Vagina (tissue), 2 donors: ENCODE measurements around the gene PCDH8. TPM values are rescaled to one million over a fixed set of nuclear protein-coding genes. Genes with fewer than 3 reads are reported as not detected.
"Not testable (repeated sequence)": the region's sequence is repeated elsewhere in the genome, so short reads cannot be mapped to it uniquely, and the experiment has no call there.

Experiments used
- DNase-seq, 2 donors: peaks; one replicate each; pipeline ENCODE4 v3.0.0-alpha.2; 2017; ENCODE audit errors: extremely low spot score in 2 of 2
- H3K27ac ChIP-seq: fragments of 200-600 bp; sonication (generic); one replicate; pipeline ENCODE4 v1.5.1; 2019
- H3K27me3 ChIP-seq: fragments of 200-600 bp; sonication (generic); one replicate; pipeline ENCODE4 v1.5.1; 2019
- H3K36me3 ChIP-seq, 2 donors: fragments of 200-600 bp; sonication (generic); one replicate each; pipeline ENCODE4 v1.5.1; 2017 to 2019
- H3K4me1 ChIP-seq: fragments of 200-600 bp; sonication (generic); one replicate; pipeline ENCODE4 v1.5.1; 2019
- H3K4me3 ChIP-seq, 2 donors: fragments of 200-600 bp; sonication (generic); 1 replicate in 1 of 2; 2 replicates in 1 of 2; pipeline ENCODE4 v1.5.1; 2016 to 2019
- H3K9me3 ChIP-seq: fragments of 200-600 bp; sonication (generic); one replicate; pipeline ENCODE4 v1.5.1; 2019
- CTCF ChIP-seq, 3 experiments: fragments of 450-650 bp in 2 of 3; fragments of 200-600 bp in 1 of 3; sonication (generic) in 1 of 3; IDR thresholded peaks; one replicate each; pipeline ENCODE4 v1.5.1; 2017 to 2019; ENCODE audit warnings: antibody characterized with exemption in 3 of 3, mild to moderate bottlenecking in 2 of 3, moderate library complexity in 2 of 3
- POLR2A ChIP-seq, 2 donors: fragments of 450-650 bp; IDR thresholded peaks; one replicate each; pipeline ENCODE4 v1.6.1; 2017; ENCODE audit warnings: antibody characterized with exemption in 2 of 2, mild to moderate bottlenecking in 2 of 2, moderate library complexity in 2 of 2
- POLR2AphosphoS5 ChIP-seq, 2 donors: sonication (generic); formaldehyde crosslinking; IDR thresholded peaks; one replicate each; pipeline ENCODE4 v1.9.0; 2017; ENCODE audit warnings: antibody characterized with exemption in 2 of 2, mild to moderate bottlenecking in 2 of 2, low read depth in 1 of 2; ENCODE audit not compliant: insufficient read depth in 1 of 2
- intact Hi-C: fragments of 100-400 bp; cut with DNase I; formaldehyde crosslinking; loops from one replicate; pipeline ENCODE4 v1.15.1; 2023
- total RNA-seq: library from RNA; depleted of rRNA; stranded (reverse); fragments of >200 nt; gene quantifications from one replicate; pipeline ENCODE4 v1.2.3, GENCODE V29; 2016

Gene PCDH8
- total RNA-seq, 1 donor from 2014 or later, result 0.98 TPM

GRCh38 chr13:52827839-52828238, 20.6 kb downstream of the PCDH8 start:
- no peak overlapping the region for H3K27ac ChIP-seq
- DNase-seq, result no peak
- intact Hi-C loops, result no loop called here
- no peaks in the 10 kb centered on the region for H3K9me3 ChIP-seq
- no peak overlapping the region for H3K4me3 ChIP-seq
- no peak for TF ChIP-seq POLR2AphosphoS5 (IDR thresholded peaks at IDR 0.05; ENCODE audit: insufficient read depth in 1 of 2, low read depth in 1 of 2)
- no peak for TF ChIP-seq CTCF (IDR thresholded peaks at IDR 0.05)
- TF ChIP-seq POLR2A (IDR thresholded peaks at IDR 0.05), result no peak
- H3K36me3 ChIP-seq, result no peaks in the 10 kb centered on the region
- H3K4me1 ChIP-seq, result no peaks in the 10 kb centered on the region
- no peaks in the 10 kb centered on the region for H3K27me3 ChIP-seq

GRCh38 chr13:52817886-52818285, 30.6 kb downstream of the PCDH8 start:
- H3K9me3 ChIP-seq, intact Hi-C loops, H3K27ac ChIP-seq, H3K36me3 ChIP-seq, H3K4me3 ChIP-seq, DNase-seq, H3K27me3 ChIP-seq, H3K4me1 ChIP-seq: not testable (repeated sequence)

DNA sequence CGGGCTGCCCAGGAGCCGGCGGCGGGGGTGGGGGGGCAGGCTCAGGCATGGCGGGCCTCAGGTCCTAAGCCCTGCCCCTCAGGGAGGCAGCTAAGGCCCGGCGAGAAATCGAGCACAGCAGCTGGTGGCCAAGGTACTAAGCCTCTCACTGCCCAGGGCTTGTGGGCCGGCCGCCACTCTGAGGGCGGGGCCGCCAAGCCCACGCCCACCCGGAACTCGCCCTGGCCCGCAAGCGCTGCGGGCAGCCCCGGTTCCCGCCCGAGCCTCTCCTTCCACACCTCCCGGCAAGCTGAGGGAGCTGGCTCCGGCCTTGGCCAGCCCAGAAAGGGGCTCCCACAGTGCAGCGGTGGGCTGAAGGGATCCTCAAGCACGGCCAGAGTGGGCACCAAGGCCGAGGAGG, 33.1 kb downstream of the PCDH8 start:
- Histone ChIP-seq H3K27ac (no peak overlapping the region), H3K36me3 (no peaks in the 10 kb centered on the region), H3K4me1 (no peaks in the 10 kb centered on the region), H3K4me3 (no peak overlapping the region), H3K9me3 (no peaks in the 10 kb centered on the region), H3K27me3 (no peaks in the 10 kb centered on the region)
- DNase-seq, result no peak
- intact Hi-C loops, result no loop called here
- TF ChIP-seq CTCF (IDR thresholded peaks at IDR 0.05) (no peak), POLR2A (IDR thresholded peaks at IDR 0.05) (no peak), POLR2AphosphoS5 (IDR thresholded peaks at IDR 0.05; ENCODE audit: insufficient read depth in 1 of 2, low read depth in 1 of 2) (no peak)

DNA sequence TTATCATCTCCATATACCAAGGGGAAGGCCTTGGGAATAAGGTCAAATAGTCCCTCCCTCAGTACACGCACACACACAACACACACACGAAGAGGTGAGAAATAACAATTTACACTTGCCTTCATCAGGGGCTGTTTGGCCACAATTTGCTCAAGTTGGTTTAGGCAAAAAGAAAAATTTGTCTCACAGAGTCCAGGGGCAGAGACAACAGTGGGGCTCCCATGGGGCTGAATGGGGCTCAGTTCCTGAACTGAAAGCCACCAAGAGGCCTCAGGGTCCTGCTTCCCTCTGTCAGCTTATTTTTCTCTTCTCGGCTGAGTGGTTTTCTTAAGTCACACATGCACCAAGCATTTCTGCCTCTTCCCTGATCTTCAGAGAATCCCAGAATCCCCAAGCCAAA, 35.5 kb downstream of the PCDH8 start:
- TF ChIP-seq POLR2A (IDR thresholded peaks at IDR 0.05), result no peak
- TF ChIP-seq POLR2AphosphoS5 (IDR thresholded peaks at IDR 0.05; ENCODE audit: insufficient read depth in 1 of 2, low read depth in 1 of 2), result no peak
- TF ChIP-seq CTCF (IDR thresholded peaks at IDR 0.05), result no peak
- Histone ChIP-seq H3K4me1 (no peaks in the 10 kb centered on the region), H3K4me3 (no peak overlapping the region), H3K9me3 (no peaks in the 10 kb centered on the region), H3K27ac (no peak overlapping the region), H3K36me3 (no peaks in the 10 kb centered on the region), H3K27me3 (no peaks in the 10 kb centered on the region)
- no peak for DNase-seq
- intact Hi-C loops, result no loop called here

DNA sequence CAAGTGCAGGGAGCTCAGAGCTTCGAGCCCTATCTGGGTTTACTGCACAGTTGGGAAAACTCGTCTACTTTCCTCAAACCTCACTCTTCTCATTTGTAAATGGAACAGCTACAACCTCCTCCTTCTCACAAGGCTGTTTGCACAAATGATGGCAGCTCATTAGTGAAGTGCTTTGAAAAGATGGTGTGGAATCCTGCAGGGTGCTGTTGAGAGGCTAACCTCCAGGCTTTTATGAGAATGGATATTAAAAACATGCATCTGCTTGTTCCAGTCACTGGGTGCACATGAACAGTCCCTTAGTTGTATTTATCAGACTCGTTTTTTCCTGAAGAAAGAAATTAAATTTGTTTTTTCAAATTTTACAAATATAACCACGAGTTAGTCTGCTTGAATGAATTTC, 36.6 kb downstream of the PCDH8 start:
- H3K27ac ChIP-seq, result no peak overlapping the region
- no peak overlapping the region for H3K4me3 ChIP-seq
- no peaks in the 10 kb centered on the region for H3K27me3 ChIP-seq
- DNase-seq, result no peak
- no peaks in the 10 kb centered on the region for H3K4me1 ChIP-seq
- intact Hi-C loops, result no loop called here
- TF ChIP-seq POLR2A (IDR thresholded peaks at IDR 0.05) (no peak), POLR2AphosphoS5 (IDR thresholded peaks at IDR 0.05; ENCODE audit: insufficient read depth in 1 of 2, low read depth in 1 of 2) (no peak), CTCF (IDR thresholded peaks at IDR 0.05) (no peak)
- H3K9me3 ChIP-seq, result no peaks in the 10 kb centered on the region
- H3K36me3 ChIP-seq, result no peaks in the 10 kb centered on the region

- H3K36me3 ChIP-seq, result no peaks in the 10 kb centered on the region
- intact Hi-C loops, result no loop called here
- H3K27me3 ChIP-seq, result no peaks in the 10 kb centered on the region
- TF ChIP-seq CTCF (IDR thresholded peaks at IDR 0.05) (no peak), POLR2AphosphoS5 (IDR thresholded peaks at IDR 0.05; ENCODE audit: insufficient read depth in 1 of 2, low read depth in 1 of 2) (no peak), POLR2A (IDR thresholded peaks at IDR 0.05) (no peak)
- no peak overlapping the region for H3K27ac ChIP-seq
- no peak overlapping the region for H3K4me3 ChIP-seq
- no peaks in the 10 kb centered on the region for H3K4me1 ChIP-seq
- no peaks in the 10 kb centered on the region for H3K9me3 ChIP-seq
- no peak for DNase-seq
Measured at GRCh38 chr13:52810526-52810925, 37.9 kb downstream of the PCDH8 start.
